Osteocyte (in vitro differentiated cells): ENCODE results near the gene GTF2A1L. TPM values are rescaled to one million over a fixed set of nuclear protein-coding genes. Genes with fewer than 3 reads are reported as not detected.
A peak's percentile ranks its signal among the peaks of the same experiment; 100 is the strongest.

ENCODE experiments used
- DNase-seq: peaks from one replicate; pipeline ENCODE4 v3.0.0; 2021; ENCODE audit warnings: mixed read lengths; ENCODE audit not compliant: unreplicated experiment; ENCODE audit errors: extremely low spot score
- H3K27ac Mint-ChIP-seq: one replicate; pipeline ENCODE4 v1.8.0; 2021; ENCODE audit warnings: mild to moderate bottlenecking, mixed read lengths; ENCODE audit not compliant: unreplicated experiment
- H3K27me3 Mint-ChIP-seq: one replicate; pipeline ENCODE4 v1.8.0; 2021; ENCODE audit warnings: mixed read lengths; ENCODE audit not compliant: unreplicated experiment
- H3K36me3 Mint-ChIP-seq: one replicate; pipeline ENCODE4 v1.8.0; 2021; ENCODE audit warnings: mixed read lengths; ENCODE audit not compliant: unreplicated experiment
- H3K4me1 Mint-ChIP-seq: one replicate; pipeline ENCODE4 v1.8.0; 2021; ENCODE audit warnings: mixed read lengths; ENCODE audit not compliant: unreplicated experiment
- H3K4me3 Mint-ChIP-seq: one replicate; pipeline ENCODE4 v1.8.0; 2021; ENCODE audit warnings: mild to moderate bottlenecking, moderate library complexity, mixed read lengths; ENCODE audit not compliant: unreplicated experiment
- H3K9me3 Mint-ChIP-seq: one replicate; pipeline ENCODE4 v1.8.0; 2021; ENCODE audit warnings: mixed read lengths; ENCODE audit not compliant: unreplicated experiment
- total RNA-seq: library from RNA; stranded (reverse); gene quantifications from 2 replicates; pipeline ENCODE4 v1.2.1, GENCODE V29; 2021
- TF ChIP-seq, protein P1 (sequence below): fragments of 200-600 bp; sonication (generic); IDR thresholded peaks from 2 replicates; pipeline ENCODE4 v1.5.0; 2021; ENCODE audit warnings: antibody characterized with exemption, mild to moderate bottlenecking, moderate library complexity

GTF2A1L gene
- total RNA-seq, 1 donor from 2014 or later, result not detected

DNA sequence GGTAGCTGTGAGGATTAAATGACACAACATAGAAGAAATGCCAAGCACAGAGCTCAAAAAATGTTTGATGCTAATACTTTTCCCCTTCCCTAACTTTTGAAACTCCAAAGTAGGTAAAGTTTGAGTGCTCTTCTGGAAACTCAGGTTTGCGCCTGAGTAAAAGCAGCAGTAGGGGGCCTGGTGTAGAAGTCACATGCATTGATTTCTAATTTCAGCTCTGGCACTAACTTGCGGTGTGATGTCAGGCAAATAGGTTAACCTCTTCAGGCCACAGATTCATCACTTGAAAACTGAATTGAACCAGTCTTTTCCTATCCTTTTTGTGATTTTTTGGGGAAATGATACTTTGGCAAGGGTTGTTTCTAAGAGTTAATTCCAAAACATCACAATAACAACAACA lies 110.6 kb downstream of the GTF2A1L start:
- Mint-ChIP-seq H3K4me3 (no peak overlapping the region), H3K27ac (peak overlapping the region; percentile 50)

GRCh38 chr2:48728840-48729239 lies 111.2 kb downstream of the GTF2A1L start:
- no peaks in the 10 kb centered on the region for H3K36me3 Mint-ChIP-seq
- peak overlapping the region; percentile 50 for H3K27ac Mint-ChIP-seq
- TF ChIP-seq, protein P1, sequence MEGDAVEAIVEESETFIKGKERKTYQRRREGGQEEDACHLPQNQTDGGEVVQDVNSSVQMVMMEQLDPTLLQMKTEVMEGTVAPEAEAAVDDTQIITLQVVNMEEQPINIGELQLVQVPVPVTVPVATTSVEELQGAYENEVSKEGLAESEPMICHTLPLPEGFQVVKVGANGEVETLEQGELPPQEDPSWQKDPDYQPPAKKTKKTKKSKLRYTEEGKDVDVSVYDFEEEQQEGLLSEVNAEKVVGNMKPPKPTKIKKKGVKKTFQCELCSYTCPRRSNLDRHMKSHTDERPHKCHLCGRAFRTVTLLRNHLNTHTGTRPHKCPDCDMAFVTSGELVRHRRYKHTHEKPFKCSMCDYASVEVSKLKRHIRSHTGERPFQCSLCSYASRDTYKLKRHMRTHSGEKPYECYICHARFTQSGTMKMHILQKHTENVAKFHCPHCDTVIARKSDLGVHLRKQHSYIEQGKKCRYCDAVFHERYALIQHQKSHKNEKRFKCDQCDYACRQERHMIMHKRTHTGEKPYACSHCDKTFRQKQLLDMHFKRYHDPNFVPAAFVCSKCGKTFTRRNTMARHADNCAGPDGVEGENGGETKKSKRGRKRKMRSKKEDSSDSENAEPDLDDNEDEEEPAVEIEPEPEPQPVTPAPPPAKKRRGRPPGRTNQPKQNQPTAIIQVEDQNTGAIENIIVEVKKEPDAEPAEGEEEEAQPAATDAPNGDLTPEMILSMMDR, result no peak
- DNase-seq, result no peak
- H3K9me3 Mint-ChIP-seq, result no peaks in the 10 kb centered on the region
- H3K4me3 Mint-ChIP-seq, result no peak overlapping the region
- peaks cover 4% of the 10 kb centered on the region for H3K27me3 Mint-ChIP-seq
- H3K4me1 Mint-ChIP-seq, result peaks cover 30% of the 10 kb centered on the region

More for the DNA sequence above, 110.6 kb downstream of the GTF2A1L start:
- Mint-ChIP-seq H3K9me3 (no peaks in the 10 kb centered on the region), H3K27me3 (peaks cover 4% of the 10 kb centered on the region), H3K4me1 (peaks cover 30% of the 10 kb centered on the region), H3K36me3 (no peaks in the 10 kb centered on the region)
- DNase-seq, result no peak
- TF ChIP-seq, protein P1, result no peak

Other genes with a start within 250 kb of the GTF2A1L start
- 16.6 and 18.5 TPM in 2 replicates for gene PPP1R21, start 177.1 kb upstream of the GTF2A1L start, total RNA-seq
- 37.5 and 38.0 TPM in 2 replicates for gene STON1, start 87.7 kb upstream of the GTF2A1L start, total RNA-seq
- gene LHCGR, start 137.9 kb downstream of the GTF2A1L start, total RNA-seq, result not detected in 2 replicates